PFSK-1 (cell line): ENCODE measurements around the gene LAMC3.

Experiments used
- FOXP2 ChIP-seq: optimal IDR thresholded peaks from 2 replicates; pipeline ENCODE3; 2011; ENCODE audit warnings: borderline replicate concordance, control low read depth, inconsistent platforms; ENCODE audit not compliant: insufficient read depth; ENCODE audit errors: extremely low read length, extremely low read depth
- POLR2AphosphoS5 ChIP-seq: IDR thresholded peaks from 2 replicates; pipeline ENCODE4 v1.6.1; 2012; ENCODE audit warnings: low read depth, mild to moderate bottlenecking, control low read depth, low read length, moderate library complexity
- REST ChIP-seq, 2 experiments: IDR thresholded peaks; 2 replicates each; pipeline versions ENCODE4 v1.6.1 to v1.8.0; 2011 to 2012; ENCODE audit warnings: low read depth in 2 of 2, low read length in 2 of 2, control low read depth in 1 of 2, inconsistent platforms in 1 of 2, mild to moderate bottlenecking in 1 of 2, moderate library complexity in 1 of 2; ENCODE audit not compliant: insufficient read depth in 1 of 2
- SIN3A ChIP-seq: IDR thresholded peaks from 2 replicates; pipeline ENCODE4 v1.6.1; 2012; ENCODE audit warnings: mild to moderate bottlenecking, low read length, moderate library complexity, borderline replicate concordance; ENCODE audit not compliant: insufficient read depth
- TAF1 ChIP-seq: IDR thresholded peaks from 2 replicates; pipeline ENCODE4 v1.6.1; 2012; ENCODE audit warnings: low read length, control low read depth, borderline replicate concordance; ENCODE audit not compliant: insufficient read depth

LAMC3 gene

GRCh38 chr9:131096269-131097125 is 87.5 kb downstream of the LAMC3 start, which contains the start of gene AIF1L:
Gene AIF1L, plus strand, starts transcription at chr9:131096531. Its CDS starts 99 bp downstream, at chr9:131096630.
- TF ChIP-seq TAF1 (no peak), SIN3A (no peak), POLR2AphosphoS5 (no peak), FOXP2 (no peak), REST (IDR thresholded peaks at IDR 0.05; ENCODE audit: insufficient read depth in 1 of 2, low read depth in 2 of 2, low read length in 2 of 2) (no peak)

GRCh38 chr9:131097126-131097947 is 88.4 kb downstream of the LAMC3 start:
- TF ChIP-seq POLR2AphosphoS5 = no peak
- no peak for TF ChIP-seq TAF1
- no peak for TF ChIP-seq REST (IDR thresholded peaks at IDR 0.05; ENCODE audit: insufficient read depth in 1 of 2, low read depth in 2 of 2, low read length in 2 of 2)
- no peak for TF ChIP-seq FOXP2
- no peak for TF ChIP-seq SIN3A

GRCh38 chr9:131097948-131098278 is 88.9 kb downstream of the LAMC3 start:
- TF ChIP-seq POLR2AphosphoS5 = no peak
- TF ChIP-seq SIN3A = no peak
- TF ChIP-seq REST (IDR thresholded peaks at IDR 0.05; ENCODE audit: insufficient read depth in 1 of 2, low read depth in 2 of 2, low read length in 2 of 2) = no peak
- TF ChIP-seq FOXP2 = no peak
- no peak for TF ChIP-seq TAF1

GRCh38 chr9:131098391-131099101 is 89.6 kb downstream of the LAMC3 start:
- TF ChIP-seq SIN3A (no peak), FOXP2 (no peak), TAF1 (no peak), REST (IDR thresholded peaks at IDR 0.05; ENCODE audit: insufficient read depth in 1 of 2, low read depth in 2 of 2, low read length in 2 of 2) (no peak), POLR2AphosphoS5 (no peak)
